Choroid plexus epithelial cell (primary cell): ENCODE results near the gene BRD4.

ENCODE experiments used
- DNase-seq: peaks from one replicate; pipeline ENCODE4 v3.0.0-alpha.2; 2010; ENCODE audit warnings: low read depth
- H3K4me3 ChIP-seq: 2 replicates; pipeline ENCODE4 v1.5.1; 2011; ENCODE audit warnings: low read depth, mild to moderate bottlenecking, control low read depth, low read length, moderate library complexity
- TF ChIP-seq, protein P1 (sequence below): conservative IDR thresholded peaks from 2 replicates; pipeline ENCODE4 v1.5.1; 2011; ENCODE audit warnings: low read depth, mild to moderate bottlenecking, control low read depth, inconsistent platforms, low read length, moderate library complexity

The BRD4 gene

DNA sequence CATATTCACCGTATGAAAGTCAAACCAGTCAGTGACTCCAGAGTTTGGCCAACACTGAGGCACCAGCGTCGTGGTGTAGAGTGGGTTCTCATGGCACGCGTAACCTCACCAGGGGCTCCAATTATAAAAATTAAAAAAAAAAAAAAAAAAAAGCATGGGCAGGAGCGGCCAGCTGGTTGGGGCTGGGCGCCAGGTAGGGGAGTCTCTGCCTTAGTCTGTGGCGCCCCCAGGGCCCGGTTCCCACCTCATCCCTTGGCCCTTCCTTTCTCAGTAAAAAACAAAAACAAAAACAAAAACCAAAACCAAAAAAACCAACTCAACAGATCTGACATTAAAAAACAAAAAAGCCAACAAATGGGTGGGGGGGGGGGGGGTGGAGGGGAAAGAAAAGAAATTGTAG lies 95.5 kb downstream of the BRD4 start:
- no peak for DNase-seq
- TF ChIP-seq, protein P1, sequence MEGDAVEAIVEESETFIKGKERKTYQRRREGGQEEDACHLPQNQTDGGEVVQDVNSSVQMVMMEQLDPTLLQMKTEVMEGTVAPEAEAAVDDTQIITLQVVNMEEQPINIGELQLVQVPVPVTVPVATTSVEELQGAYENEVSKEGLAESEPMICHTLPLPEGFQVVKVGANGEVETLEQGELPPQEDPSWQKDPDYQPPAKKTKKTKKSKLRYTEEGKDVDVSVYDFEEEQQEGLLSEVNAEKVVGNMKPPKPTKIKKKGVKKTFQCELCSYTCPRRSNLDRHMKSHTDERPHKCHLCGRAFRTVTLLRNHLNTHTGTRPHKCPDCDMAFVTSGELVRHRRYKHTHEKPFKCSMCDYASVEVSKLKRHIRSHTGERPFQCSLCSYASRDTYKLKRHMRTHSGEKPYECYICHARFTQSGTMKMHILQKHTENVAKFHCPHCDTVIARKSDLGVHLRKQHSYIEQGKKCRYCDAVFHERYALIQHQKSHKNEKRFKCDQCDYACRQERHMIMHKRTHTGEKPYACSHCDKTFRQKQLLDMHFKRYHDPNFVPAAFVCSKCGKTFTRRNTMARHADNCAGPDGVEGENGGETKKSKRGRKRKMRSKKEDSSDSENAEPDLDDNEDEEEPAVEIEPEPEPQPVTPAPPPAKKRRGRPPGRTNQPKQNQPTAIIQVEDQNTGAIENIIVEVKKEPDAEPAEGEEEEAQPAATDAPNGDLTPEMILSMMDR, result no peak
- H3K4me3 ChIP-seq, result no peak overlapping the region

- no peak for DNase-seq
- TF ChIP-seq, protein P1, result no peak
- H3K4me3 ChIP-seq, result no peak overlapping the region
These were observed 96.6 kb downstream of the BRD4 start for GRCh38 chr19:15235781-15236180.

DNA sequence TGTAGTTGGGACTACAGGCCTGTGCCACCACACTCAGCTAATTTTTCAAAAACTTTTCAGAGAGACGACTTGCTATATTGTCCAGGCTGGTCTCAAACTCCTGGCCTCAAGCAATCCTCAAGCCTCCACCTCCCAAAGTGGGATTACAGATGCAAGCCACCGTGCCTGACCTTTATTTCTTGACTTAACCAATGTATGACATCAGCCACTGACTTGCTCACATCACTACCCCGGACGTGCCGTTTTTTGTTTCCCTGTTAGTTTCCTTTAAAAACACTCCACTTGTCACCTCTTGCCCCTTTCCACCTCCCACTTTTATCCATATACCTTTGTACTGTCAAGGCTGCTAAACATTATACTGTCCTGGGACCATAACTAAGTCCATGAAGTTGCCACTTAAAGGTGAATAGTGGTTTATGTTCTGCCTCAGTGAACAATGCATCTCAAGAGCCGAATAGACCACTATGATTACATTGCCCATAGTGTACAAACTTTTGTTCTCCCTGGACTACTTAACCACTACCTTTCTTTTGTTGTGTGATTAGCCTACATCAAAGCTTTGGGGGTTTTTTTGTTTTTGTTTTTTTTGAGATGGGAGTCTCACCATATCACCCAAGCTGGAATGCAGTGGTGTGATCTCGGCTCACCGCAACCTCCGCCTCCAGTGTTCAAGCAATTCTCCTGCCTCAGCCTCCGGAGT lies 97.8 kb downstream of the BRD4 start:
- DNase-seq, result no peak
- TF ChIP-seq, protein P1, result no peak
- H3K4me3 ChIP-seq, result no peak overlapping the region

GRCh38 chr19:15231271-15231670 lies 101.1 kb downstream of the BRD4 start:
- DNase-seq, result no peak
- TF ChIP-seq, protein P1, result no peak
- no peak overlapping the region for H3K4me3 ChIP-seq

GRCh38 chr19:15227261-15227660 lies 105.1 kb downstream of the BRD4 start:
- TF ChIP-seq, protein P1, result no peak
- no peak overlapping the region for H3K4me3 ChIP-seq
- no peak for DNase-seq

- no peak for DNase-seq
- H3K4me3 ChIP-seq, result no peak overlapping the region
- TF ChIP-seq, protein P1, result no peak
These were observed 106.6 kb downstream of the BRD4 start for GRCh38 chr19:15225760-15226159.
